Thymus (tissue), 11 donors: Measurements from ENCODE around the gene NEUROG3. TPM values are rescaled to one million over a fixed set of nuclear protein-coding genes. Genes with fewer than 3 reads are reported as not detected.
A peak's percentile ranks its signal among the peaks of the same experiment; 100 is the strongest.

Source experiments
- DNase-seq, 9 donors: peaks; one replicate each; pipeline ENCODE4 v3.0.0-alpha.2; 2013; ENCODE audit warnings: low spot score in 9 of 9, low read depth in 6 of 9, missing footprints in 1 of 9
- H3K27ac ChIP-seq, 2 donors: one replicate each; pipeline ENCODE4 v1.5.1; 2013; ENCODE audit warnings: control low read depth in 1 of 2, low read depth in 1 of 2, low read length in 1 of 2, mild to moderate bottlenecking in 1 of 2, moderate library complexity in 1 of 2
- H3K27me3 ChIP-seq, 2 donors: one replicate each; pipeline ENCODE4 v1.5.1; 2013; ENCODE audit warnings: low read length in 1 of 2; ENCODE audit not compliant: control insufficient read depth in 2 of 2, insufficient read depth in 1 of 2
- H3K36me3 ChIP-seq, 2 donors: one replicate each; pipeline ENCODE4 v1.5.1; 2013; ENCODE audit warnings: low read length in 1 of 2, mild to moderate bottlenecking in 1 of 2, moderate library complexity in 1 of 2; ENCODE audit not compliant: control insufficient read depth in 2 of 2, insufficient read depth in 2 of 2
- H3K4me1 ChIP-seq, 2 donors: one replicate each; pipeline ENCODE4 v1.5.1; 2013; ENCODE audit warnings: low read length in 2 of 2; ENCODE audit not compliant: control insufficient read depth in 2 of 2, insufficient read depth in 2 of 2
- H3K4me3 ChIP-seq, 2 donors: one replicate each; pipeline ENCODE4 v1.5.1; 2013; ENCODE audit warnings: low read length in 2 of 2, control low read depth in 1 of 2, mild to moderate bottlenecking in 1 of 2
- H3K9me3 ChIP-seq, 2 donors: one replicate each; pipeline ENCODE4 v1.5.1; 2013; ENCODE audit warnings: low read length in 1 of 2, mild to moderate bottlenecking in 1 of 2; ENCODE audit not compliant: control insufficient read depth in 2 of 2, insufficient read depth in 1 of 2
- WGBS: extraction: QIAGEN DNeasy Blood & Tissue Kit; methylation state at CpG from one replicate; pipeline ENCODE4 v1.1.7; 2013; 5-methylcytosine and 5-hydroxymethylcytosine counted together
- polyA plus RNA-seq: library from polyadenylated mRNA; stranded (reverse); fragments of 200-250 nt; gene quantifications from one replicate; pipeline ENCODE4 v1.2.3, GENCODE V29; 2013
- total RNA-seq: library from RNA; stranded (reverse); fragments of 120-200 nt; gene quantifications from one replicate; pipeline ENCODE4 v1.2.4, GENCODE V29; 2013
- donor health status: healthy.

Gene NEUROG3
- total and polyA plus RNA-seq, 2 donors = 0.14 TPM; not detected in 1

DNA sequence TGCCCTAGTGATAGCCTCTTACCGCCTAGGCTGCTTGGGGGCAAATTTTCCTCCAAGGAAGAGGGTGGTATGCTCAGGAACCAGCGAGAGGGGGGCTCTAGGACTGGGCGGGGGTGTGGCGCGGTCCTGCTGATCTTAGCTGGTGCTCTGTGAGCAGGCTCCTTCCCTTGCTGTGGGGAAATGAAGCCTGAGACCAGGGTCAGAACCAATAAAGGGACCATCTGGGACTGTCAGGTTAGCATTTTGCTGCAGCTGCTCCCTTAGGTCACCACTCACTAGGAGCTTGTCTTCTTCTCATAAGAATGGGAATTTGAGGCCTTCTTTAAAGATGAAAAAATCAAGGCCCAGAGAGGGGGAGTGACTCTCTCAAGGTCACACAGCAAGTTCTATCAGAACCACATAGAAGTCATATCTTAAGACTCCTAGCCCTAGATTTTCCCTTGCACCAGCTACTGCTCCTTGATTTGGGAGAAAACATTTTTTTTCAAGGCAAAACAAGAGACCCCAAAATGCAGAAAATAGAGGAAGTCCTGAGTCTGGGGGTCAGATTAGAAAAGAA, 2.0 kb upstream of the NEUROG3 start:
- 9% methylated on average over 5 of the region's 5 CpGs for WGBS
- Histone ChIP-seq H3K4me3 (no peak overlapping the region), H3K27me3 (peaks cover 89 to 100% of the 10 kb centered on the region in 2 donors), H3K36me3 (no peaks in the 10 kb centered on the region), H3K9me3 (peaks cover 0 to 2% of the 10 kb centered on the region in 2 donors), H3K27ac (no peak overlapping the region), H3K4me1 (peaks cover 0 to 2% of the 10 kb centered on the region in 2 donors)
- no peak for DNase-seq

DNA sequence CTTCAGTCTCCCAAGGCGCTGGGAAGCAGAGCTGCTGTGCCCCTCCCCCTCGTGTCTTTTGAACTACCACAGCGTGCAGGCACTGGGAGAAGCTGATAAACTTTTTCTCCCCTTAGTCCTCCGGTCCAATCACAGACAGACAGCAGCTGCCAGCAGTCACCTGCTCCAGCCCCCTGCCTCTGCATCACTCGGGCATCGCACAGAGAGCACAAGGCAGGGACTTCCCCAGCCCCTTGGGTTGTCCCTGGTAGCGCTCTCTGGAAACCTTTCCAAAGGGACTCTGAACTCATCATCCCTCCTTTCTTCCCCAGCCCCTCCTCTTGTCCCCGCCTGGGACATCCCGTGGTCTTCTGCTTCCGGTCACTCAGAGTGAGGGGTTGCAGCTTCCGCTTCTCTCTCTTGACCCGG, 1.4 kb upstream of the NEUROG3 start:
- Histone ChIP-seq H3K4me3 (no peak overlapping the region), H3K27me3 (peaks cover 88 to 100% of the 10 kb centered on the region in 2 donors), H3K4me1 (peaks cover 0 to 2% of the 10 kb centered on the region in 2 donors), H3K27ac (no peak overlapping the region), H3K9me3 (peaks cover 0 to 2% of the 10 kb centered on the region in 2 donors), H3K36me3 (no peaks in the 10 kb centered on the region)
- no peak for DNase-seq
- 5% methylated on average over 12 of the region's 12 CpGs for WGBS

DNA sequence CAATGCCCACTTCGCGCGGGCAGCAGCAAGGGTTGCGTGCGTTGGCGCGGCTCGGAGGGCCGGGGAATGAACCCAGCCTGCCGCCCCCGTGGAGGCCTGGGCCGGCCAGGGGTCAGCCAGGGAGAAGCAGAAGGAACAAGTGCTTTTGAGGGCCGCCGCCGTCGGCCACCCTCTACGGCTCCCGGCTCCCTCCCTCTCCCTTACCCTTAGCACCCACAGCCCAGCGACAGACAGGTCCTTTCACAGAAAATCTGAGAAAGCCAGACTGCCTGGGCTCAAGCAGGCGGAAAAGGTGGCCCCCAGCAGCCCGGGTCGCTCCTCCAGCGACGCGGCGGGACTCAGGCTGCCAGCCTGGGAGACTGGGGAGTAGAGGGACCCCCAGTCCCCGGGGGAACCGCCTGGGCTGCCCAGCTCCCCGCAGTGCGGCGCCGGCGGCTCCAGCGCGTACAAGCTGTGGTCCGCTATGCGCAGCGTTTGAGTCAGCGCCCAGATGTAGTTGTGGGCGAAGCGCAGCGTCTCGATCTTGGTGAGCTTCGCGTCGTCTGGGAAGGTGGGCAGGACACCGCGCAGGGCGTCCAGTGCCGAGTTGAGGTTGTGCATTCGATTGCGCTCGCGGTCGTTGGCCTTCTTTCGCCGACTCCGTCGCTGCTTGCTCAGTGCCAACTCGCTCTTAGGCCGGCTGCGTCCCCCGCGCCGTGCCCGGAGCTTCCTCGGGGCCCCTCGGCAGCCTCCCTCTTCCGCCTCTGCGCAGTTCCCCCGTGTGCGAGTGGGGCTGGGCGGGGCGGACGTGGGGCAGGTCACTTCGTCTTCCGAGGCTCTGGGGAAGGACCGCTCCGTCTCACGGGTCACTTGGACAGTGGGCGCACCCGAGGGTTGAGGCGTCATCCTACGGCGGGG, 815 bp downstream of the NEUROG3 start:
- H3K27me3 ChIP-seq = peaks cover 87 to 100% of the 10 kb centered on the region in 2 donors
- H3K36me3 ChIP-seq = no peaks in the 10 kb centered on the region
- DNase-seq = no peak
- H3K27ac ChIP-seq = no peak overlapping the region
- H3K4me1 ChIP-seq = peaks cover 0 to 2% of the 10 kb centered on the region in 2 donors
- peaks cover 0 to 3% of the 10 kb centered on the region in 2 donors for H3K9me3 ChIP-seq
- 2% methylated on average over 85 of the region's 85 CpGs for WGBS
- peak overlapping the region in 1 of 2 donors; percentile 7 for H3K4me3 ChIP-seq

DNA sequence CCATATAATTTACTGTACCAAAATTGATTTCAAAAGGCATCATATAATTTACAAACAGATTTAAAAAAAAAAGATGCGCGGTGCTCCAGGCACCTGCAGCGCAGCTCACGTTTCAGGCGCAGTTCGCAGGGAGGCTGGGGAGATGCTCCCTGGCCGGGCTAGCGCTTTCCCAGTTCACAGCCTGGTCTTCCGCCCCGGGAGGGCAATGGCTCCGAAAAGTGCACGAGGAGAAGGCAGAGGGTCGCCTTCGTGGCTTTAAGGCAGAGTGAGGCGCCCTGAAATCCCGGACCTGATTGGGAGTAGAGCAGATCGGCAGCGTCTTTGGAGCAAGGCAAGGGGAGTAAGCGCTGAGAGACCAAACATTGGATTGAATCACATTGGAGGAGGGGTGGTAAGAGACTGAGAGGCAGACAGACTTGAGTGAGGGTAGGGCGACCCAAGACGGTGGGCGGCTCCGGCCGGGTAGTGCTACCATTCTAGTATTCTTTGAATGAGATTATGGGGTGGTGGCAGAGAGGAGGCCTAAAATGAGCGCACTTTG, 1.5 kb downstream of the NEUROG3 start:
- H3K9me3 ChIP-seq = peaks cover 0 to 3% of the 10 kb centered on the region in 2 donors
- no peak overlapping the region for H3K27ac ChIP-seq
- no peak overlapping the region for H3K4me3 ChIP-seq
- WGBS = 5% methylated on average over 25 of the region's 25 CpGs
- peaks cover 0 to 2% of the 10 kb centered on the region in 2 donors for H3K4me1 ChIP-seq
- H3K27me3 ChIP-seq = peaks cover 83 to 100% of the 10 kb centered on the region in 2 donors
- no peak for DNase-seq
- no peaks in the 10 kb centered on the region for H3K36me3 ChIP-seq

DNA sequence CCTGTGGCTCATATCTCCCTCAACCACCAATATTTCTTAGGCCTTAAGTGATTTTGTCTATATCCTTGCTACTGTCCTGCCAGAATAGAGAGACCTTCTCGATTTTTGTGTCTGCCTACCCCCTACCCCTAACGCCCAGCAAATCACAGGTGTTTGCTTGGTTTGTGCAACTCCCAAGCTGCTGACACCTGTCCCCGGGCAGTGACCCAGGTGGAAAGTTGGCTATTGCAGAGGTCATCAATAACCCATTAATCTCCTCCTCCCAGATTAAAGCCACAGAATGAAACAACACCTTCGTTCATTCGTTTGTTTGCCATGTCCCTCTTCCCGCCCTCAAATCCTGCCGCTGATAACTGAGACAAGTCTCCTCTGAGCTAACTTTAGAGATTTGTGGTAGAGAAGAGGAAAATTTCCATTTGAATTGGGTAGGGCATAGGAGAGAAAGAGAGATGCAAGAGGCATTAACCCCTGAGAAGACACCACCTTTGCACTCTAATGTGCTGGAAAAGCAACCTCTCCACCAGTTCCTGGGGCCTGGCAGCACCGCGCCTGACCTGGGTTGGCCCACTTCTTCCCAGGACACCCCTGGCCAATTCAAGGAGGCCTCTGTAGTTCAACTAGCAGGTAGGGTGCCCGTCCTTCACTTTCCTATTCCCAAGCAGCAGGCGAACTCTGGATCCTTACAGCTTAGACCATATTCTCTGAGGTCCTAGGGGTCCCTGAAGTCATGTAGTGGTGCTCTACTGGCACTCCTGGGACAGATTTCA, 3.0 kb downstream of the NEUROG3 start:
- no peak for DNase-seq
- Histone ChIP-seq H3K36me3 (no peaks in the 10 kb centered on the region), H3K27me3 (peaks cover 68 to 93% of the 10 kb centered on the region in 2 donors), H3K4me1 (peaks cover 0 to 2% of the 10 kb centered on the region in 2 donors), H3K4me3 (no peak overlapping the region), H3K27ac (no peak overlapping the region), H3K9me3 (peaks cover 0 to 3% of the 10 kb centered on the region in 2 donors)
- 11% methylated on average over 11 of the region's 11 CpGs for WGBS

DNA sequence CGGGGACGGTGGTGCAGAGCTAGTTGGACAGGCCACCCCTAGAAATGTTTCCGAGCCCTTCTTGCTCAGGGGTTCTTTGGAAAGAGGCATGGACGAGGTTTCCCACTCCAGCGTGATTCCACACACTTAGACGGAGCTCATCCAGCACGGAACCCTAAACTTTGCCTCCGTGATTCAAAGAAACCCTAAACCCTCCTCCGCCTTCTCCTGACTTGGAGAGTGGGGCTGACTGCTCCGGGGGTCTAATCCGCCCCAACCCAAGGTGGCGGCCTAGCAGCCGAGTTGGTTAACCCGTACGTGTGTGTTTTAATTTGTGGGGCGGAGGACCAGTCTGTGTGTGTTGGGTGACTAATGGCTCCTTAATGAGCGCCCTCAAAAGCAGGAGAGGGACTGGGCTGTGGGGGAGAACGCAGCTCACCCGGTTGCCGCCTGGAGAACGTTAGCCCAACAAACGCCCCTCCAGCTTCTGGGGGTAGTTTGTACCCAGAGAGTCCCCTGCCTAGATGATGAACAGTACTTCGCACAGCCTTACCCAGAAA, 3.8 kb downstream of the NEUROG3 start:
- peaks cover 0 to 1% of the 10 kb centered on the region in 2 donors for H3K9me3 ChIP-seq
- no peak for DNase-seq
- H3K4me3 ChIP-seq = no peak overlapping the region
- peaks cover 0 to 2% of the 10 kb centered on the region in 2 donors for H3K4me1 ChIP-seq
- no peak overlapping the region for H3K27ac ChIP-seq
- no peaks in the 10 kb centered on the region for H3K36me3 ChIP-seq
- WGBS = 8% methylated on average over 23 of the region's 23 CpGs
- peaks cover 61 to 85% of the 10 kb centered on the region in 2 donors for H3K27me3 ChIP-seq

DNA sequence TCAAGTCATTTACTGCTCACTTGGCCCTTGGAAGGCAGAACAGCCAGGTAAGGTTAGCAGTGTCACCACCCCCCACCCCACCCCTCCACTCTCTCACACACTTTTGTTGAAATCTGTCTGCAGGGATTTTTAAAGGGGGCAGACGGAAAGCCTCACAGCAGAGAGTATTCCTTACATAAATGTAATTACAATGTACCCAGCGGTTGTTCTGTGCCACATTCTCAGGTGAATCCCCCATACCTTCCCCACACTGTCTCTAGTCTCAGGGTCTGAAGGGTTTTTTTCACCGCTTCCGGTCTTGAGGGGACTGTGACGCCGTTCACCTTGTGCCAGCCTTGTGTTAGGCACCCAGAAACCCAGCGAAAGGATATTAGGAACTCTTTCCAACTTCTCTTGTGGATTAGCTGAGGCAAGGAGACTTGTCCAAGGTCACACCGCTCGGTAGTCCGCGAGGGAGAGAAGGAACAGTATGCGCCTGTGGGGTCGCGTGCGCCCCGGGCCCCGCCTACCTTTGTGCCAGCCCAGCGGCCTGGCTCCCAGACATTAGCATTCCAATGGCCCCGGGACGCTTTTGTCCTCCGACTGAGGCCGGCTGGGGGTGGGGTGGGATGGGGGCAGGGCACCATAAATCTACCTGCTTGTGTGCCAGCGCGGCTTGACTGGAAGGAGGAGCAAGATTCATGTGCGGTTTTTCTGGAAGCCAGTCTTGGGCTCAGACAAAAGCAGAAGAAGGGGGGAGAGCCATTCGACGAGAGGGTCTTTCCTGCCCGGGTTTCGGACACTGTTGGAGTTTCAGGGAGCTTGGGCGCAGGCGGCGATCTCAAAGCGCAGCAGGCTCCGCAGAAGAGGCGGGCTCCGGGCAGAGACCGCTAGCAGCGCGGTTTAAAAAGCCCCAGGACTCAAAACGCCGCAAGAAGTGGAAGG, 4.5 kb downstream of the NEUROG3 start:
- no peak for DNase-seq
- Histone ChIP-seq H3K9me3 (peaks cover 0 to 1% of the 10 kb centered on the region in 2 donors), H3K36me3 (no peaks in the 10 kb centered on the region), H3K4me3 (no peak overlapping the region), H3K27me3 (peaks cover 55 to 78% of the 10 kb centered on the region in 2 donors), H3K4me1 (peaks cover 0 to 2% of the 10 kb centered on the region in 2 donors), H3K27ac (no peak overlapping the region)
- WGBS = 11% methylated on average over 41 of the region's 41 CpGs

DNA sequence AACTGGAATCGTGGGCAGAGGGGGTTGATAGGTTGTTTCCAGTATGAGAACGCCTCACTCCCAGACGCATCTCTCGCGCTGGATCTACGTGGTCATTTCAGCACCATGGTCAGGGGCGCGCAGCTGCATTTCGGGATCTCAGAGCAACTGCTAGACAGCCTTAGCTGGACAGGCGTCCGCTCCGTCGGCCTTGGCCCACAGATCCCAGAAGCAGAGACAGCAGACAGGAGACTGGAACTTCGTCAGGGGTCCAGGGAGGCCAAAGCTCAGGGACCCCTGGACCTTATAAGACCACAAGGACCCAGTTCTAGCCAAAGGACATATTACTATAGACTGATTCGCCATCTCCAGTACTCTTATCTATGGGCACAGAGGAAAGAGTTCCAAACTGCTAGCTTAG, 5.3 kb downstream of the NEUROG3 start:
- Histone ChIP-seq H3K9me3 (peaks cover 0 to 1% of the 10 kb centered on the region in 2 donors), H3K27me3 (peaks cover 47 to 75% of the 10 kb centered on the region in 2 donors), H3K27ac (no peak overlapping the region), H3K4me3 (no peak overlapping the region), H3K36me3 (no peaks in the 10 kb centered on the region), H3K4me1 (peaks cover 0 to 2% of the 10 kb centered on the region in 2 donors)
- WGBS = 17% methylated on average over 15 of the region's 15 CpGs
- peak in 5 of 9 donors; percentile 3 to 41 (median 15) for DNase-seq
